G401.6 (cell line): ENCODE data around the gene C1orf21.

ENCODE experiments used
- FAIRE-seq: peaks from 2 replicates; lab custom pipeline; 2012; peaks lifted over from hg19 to GRCh38; lab: Jason Lieb, UNC

C1orf21 gene

GRCh38 chr1:184487531-184488193 lies 100.8 kb downstream of the C1orf21 start:
- FAIRE-seq: no peak

DNA sequence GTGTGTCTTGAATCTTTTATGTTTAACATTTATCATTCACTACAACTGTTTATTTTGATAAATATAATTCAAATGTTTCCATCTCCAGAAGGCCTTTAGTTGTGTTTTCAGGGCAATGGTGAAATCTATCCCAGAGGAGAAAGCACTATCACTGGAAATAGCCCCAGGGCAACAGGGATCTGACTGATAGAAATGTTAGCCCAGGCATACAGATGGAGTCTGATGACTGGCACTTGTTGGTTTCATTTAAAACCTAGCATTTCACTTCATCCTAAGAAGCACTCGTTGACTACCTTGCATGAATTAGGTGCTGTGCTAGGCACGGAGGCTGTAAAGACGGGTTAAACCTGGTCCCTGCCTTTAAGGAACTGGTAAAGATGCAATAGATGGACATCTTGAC lies 103.1 kb downstream of the C1orf21 start:
- FAIRE-seq: no peak

DNA sequence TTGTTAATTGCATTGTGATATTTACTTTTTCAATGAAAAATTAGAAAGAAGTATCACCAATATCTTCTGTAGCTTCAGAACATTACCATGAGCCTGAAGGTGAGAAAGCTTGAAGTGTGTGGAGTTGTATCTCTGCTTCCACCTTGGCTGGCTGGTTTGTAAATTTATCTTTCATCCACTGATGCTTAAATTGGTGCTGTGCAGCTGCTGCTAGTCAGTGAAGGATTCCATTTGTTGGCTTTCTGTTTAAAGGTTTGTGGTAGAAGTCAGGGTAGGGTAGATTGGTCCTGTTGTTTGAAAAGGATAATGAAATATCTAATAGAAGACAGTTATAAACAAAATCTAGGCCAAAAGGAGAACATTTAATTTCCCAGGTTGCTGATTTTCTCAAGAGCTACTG lies 105.7 kb downstream of the C1orf21 start:
- no peak for FAIRE-seq

- no peak for FAIRE-seq
These were observed 107.2 kb downstream of the C1orf21 start for GRCh38 chr1:184493987-184494388.

- no peak for FAIRE-seq
These were observed 108.1 kb downstream of the C1orf21 start for GRCh38 chr1:184494929-184495328.

- FAIRE-seq: no peak
These were observed 111.3 kb downstream of the C1orf21 start for GRCh38 chr1:184497959-184498723.

DNA sequence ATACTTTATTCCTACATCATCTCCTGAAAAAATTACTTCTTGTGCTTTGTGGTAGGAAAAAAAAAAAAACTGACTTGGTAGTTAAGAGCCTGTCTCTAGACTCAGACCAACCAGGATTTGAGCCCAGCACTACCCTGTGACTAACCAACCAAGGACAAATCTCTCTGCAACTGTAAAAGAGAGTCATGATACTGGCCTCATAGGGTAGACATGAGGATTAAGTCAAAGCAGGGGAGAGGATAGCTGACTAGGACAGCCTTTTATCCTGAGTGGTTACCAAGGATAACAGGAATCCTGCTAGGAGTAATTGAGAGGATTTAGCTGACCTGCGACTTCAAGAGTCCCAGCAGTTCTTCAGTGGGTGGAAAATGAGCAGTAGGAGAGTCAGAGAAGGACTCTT lies 112.8 kb downstream of the C1orf21 start:
- FAIRE-seq: no peak

- FAIRE-seq: no peak
These were observed 115.3 kb downstream of the C1orf21 start for GRCh38 chr1:184502161-184502560.

DNA sequence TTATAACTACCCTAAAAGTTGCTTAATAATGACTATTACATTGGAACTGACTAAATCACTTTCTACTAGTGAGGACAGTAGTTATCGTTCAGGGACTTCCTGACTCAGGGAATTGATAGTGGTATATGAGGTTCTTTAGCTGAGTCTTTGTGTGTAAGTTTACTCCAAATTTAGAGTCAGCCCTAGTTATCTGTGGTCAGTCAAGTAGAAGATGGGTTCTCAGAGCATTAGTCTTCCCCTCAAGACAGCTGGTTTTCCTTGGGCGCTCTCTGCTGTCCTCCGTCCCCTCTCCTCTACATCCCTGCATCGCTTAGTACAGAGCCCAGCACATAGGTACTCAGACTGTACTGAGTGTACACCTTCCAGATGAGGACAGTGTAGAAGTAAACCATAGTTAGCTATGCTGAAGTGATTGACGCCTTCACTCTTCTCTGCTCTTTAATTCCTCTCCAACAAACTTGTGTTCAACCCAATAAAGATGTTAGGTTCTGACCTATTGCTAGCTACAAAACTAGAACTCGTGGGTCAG lies 116.5 kb downstream of the C1orf21 start:
- FAIRE-seq: no peak

- no peak for FAIRE-seq
These were observed 117.5 kb downstream of the C1orf21 start for GRCh38 chr1:184504040-184504954.

GRCh38 chr1:184504955-184505338 lies 118.1 kb downstream of the C1orf21 start:
- FAIRE-seq: no peak

DNA sequence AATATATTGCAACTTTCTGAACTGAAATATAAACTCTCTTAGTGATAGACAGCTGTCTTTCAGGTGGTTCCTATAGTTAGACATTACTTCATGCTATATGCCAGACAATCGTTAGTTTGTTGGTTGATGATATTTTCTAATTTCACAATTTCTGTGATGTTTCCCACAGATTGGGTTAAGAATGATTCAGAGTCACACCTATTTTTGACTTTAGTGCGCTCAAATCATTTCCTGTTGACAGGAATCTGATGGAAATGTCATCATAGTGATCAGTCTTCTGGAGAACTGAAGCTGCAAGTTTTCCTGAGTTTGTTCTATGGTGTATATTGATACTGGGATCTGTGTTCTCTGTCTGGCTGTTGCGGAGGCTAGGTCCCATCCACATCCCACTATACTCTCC lies 119.7 kb downstream of the C1orf21 start:
- FAIRE-seq: no peak

GRCh38 chr1:184507165-184507564 lies 120.3 kb downstream of the C1orf21 start:
- no peak for FAIRE-seq

DNA sequence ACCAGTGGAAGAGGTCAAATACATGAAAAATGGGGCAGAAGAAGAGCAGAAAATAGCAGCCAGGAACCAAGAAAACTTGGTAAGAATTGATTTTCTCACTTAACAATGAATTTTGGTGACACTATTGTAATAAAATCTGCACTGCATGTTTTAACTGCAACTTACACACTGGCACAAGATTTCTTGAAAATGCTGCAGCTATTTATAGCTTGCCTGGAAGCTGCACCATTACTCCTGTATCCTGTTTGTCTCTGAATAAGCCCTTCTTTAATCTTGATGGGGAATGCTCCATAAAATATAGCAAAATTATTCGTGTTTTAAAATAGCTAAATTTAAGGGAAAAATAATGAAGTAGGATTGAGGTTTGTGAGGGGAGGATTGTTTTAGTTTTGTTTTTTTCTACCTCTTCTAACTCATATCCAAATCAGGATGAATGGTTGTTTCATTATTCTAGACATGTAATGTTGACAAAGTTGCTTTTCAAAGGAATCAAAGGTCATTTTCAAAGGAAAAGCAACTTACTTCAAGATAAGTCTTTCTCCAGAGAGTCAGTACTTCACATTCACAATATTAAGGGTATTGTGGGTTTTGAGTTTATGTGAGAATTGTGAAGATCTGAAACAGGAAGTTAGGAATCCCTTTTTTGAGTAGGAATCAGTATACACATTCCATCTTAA lies 120.9 kb downstream of the C1orf21 start:
- no peak for FAIRE-seq

DNA sequence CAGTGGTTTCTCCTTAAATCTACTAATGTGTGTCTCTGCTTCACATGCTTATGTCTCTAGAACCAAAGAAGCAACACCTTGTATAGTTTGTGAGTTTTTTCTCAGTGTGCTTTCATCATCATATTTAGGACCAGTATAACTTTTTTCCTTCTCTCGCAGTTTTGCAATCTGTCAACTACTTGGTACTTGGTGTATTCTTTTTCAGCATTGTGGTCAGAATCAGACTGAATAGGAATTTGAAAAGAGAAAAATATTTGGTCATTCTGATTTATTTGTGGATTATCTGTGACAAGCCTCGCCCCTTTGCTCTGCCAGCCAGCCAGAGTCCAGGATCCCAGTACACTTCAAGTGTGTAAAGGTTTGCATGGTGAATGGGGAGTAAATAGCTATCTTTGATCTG lies 122.3 kb downstream of the C1orf21 start:
- FAIRE-seq: no peak

DNA sequence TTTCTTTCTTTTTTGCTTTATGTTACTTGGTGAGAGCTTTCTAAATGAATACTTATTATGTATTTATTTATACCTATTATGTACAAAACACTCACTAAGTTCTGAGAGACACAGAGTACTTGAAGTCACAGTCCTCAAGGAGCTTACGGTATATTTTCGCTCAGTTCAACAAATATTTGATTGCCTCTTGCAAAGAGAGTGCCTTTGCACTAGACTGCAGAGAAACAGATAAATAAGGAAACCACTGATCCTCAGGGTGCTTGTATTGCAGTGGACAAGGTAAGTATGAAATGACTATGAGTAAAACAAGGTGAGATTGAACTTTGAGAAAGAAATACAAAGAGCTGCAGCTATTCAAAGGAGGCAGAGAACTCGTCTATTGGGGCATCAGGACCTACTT lies 123.3 kb downstream of the C1orf21 start:
- FAIRE-seq: no peak

- no peak for FAIRE-seq
These were observed 125.9 kb downstream of the C1orf21 start for GRCh38 chr1:184512724-184513123.

- no peak for FAIRE-seq
These were observed 126.6 kb downstream of the C1orf21 start for GRCh38 chr1:184513421-184513820.

GRCh38 chr1:184513966-184514365 lies 127.1 kb downstream of the C1orf21 start:
- no peak for FAIRE-seq

DNA sequence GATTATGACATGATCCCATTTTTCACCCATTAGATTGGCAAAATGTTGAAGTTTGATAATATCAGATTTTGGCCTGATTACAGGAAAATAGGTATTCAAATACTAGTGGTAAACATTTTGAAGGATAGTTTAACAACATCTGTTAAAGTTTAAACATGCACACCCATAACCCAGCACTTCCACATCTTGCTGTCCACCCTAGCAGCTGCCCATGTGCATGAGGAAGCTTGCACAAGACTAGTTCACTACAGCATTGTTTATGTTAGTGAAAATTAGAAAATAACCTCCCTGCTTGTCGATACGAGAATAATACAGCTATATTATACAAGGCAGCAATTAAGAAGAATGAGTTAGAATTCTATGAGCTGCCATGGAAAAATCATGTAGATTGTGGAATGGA lies 127.6 kb downstream of the C1orf21 start:
- no peak for FAIRE-seq

GRCh38 chr1:184517130-184517529 lies 130.3 kb downstream of the C1orf21 start:
- no peak for FAIRE-seq

- no peak for FAIRE-seq
These were observed 132.0 kb downstream of the C1orf21 start for GRCh38 chr1:184518736-184519357.
